ENCODE measurements around the gene EIF4E1B. TPM values are rescaled to one million over a fixed set of nuclear protein-coding genes. Genes with fewer than 3 reads are reported as not detected.

The EIF4E1B gene
- total RNA-seq, 4 donors from 2014 or later, result not detected

GRCh38 chr5:176690911-176691310 lies 60.4 kb downstream of the EIF4E1B start:
- ATAC-seq, result no peak

GRCh38 chr5:176691524-176691923 lies 61.0 kb downstream of the EIF4E1B start:
- Histone ChIP-seq H3K36me3 (no peaks in the 10 kb centered on the region), H3K27ac (no peak overlapping the region), H3K9me3 (peaks cover 0 to 13% (median 0%) of the 10 kb centered on the region in 3 donors), H3K4me3 (no peak overlapping the region), H3K27me3 (peaks cover 81% of the 10 kb centered on the region), H3K4me1 (no peaks in the 10 kb centered on the region)
- TF ChIP-seq POLR2AphosphoS5 (IDR thresholded peaks at IDR 0.05) (no peak), POLR2A (IDR thresholded peaks at IDR 0.05) (no peak), EP300 (IDR thresholded peaks at IDR 0.05) (no peak), CTCF (IDR thresholded peaks at IDR 0.05) (no peak)
- WGBS, 2 donors (ENCODE audit: low coverage in 1 of 2), result no CpG with 5 or more reads among the region's 1 CpG
- ATAC-seq, result no peak

More at GRCh38 chr5:176690911-176691310, 60.4 kb downstream of the EIF4E1B start:
- Histone ChIP-seq H3K4me3 (no peak overlapping the region), H3K4me1 (no peaks in the 10 kb centered on the region), H3K27me3 (peaks cover 75% of the 10 kb centered on the region), H3K27ac (no peak overlapping the region), H3K9me3 (peaks cover 0 to 13% (median 0%) of the 10 kb centered on the region in 3 donors), H3K36me3 (no peaks in the 10 kb centered on the region)
- 72% methylated on average over 6 of the region's 7 CpGs; no CpG with 5 or more reads in 1 of the 2 donors for WGBS, 2 donors (ENCODE audit: low coverage in 1 of 2)
- TF ChIP-seq CTCF (IDR thresholded peaks at IDR 0.05) (no peak), EP300 (IDR thresholded peaks at IDR 0.05) (no peak), POLR2A (IDR thresholded peaks at IDR 0.05) (no peak), POLR2AphosphoS5 (IDR thresholded peaks at IDR 0.05) (no peak)

- Histone ChIP-seq H3K36me3 (no peaks in the 10 kb centered on the region), H3K27ac (no peak overlapping the region), H3K27me3 (peaks cover 89% of the 10 kb centered on the region), H3K4me1 (no peaks in the 10 kb centered on the region), H3K9me3 (peaks cover 0 to 11% (median 0%) of the 10 kb centered on the region in 3 donors), H3K4me3 (no peak overlapping the region)
- no peak for ATAC-seq
- TF ChIP-seq CTCF (IDR thresholded peaks at IDR 0.05) (no peak), EP300 (IDR thresholded peaks at IDR 0.05) (no peak), POLR2AphosphoS5 (IDR thresholded peaks at IDR 0.05) (no peak), POLR2A (IDR thresholded peaks at IDR 0.05) (no peak)
- 50% methylated on average over 3 of the region's 5 CpGs; no CpG with 5 or more reads in 1 of the 2 donors for WGBS, 2 donors (ENCODE audit: low coverage in 1 of 2)
These were observed 61.9 kb downstream of the EIF4E1B start for GRCh38 chr5:176692326-176692725.

- Histone ChIP-seq H3K27me3 (peaks cover 92% of the 10 kb centered on the region), H3K27ac (no peak overlapping the region), H3K4me1 (no peaks in the 10 kb centered on the region), H3K36me3 (no peaks in the 10 kb centered on the region), H3K4me3 (no peak overlapping the region), H3K9me3 (peaks cover 0 to 6% (median 0%) of the 10 kb centered on the region in 3 donors)
- no peak for ATAC-seq
- TF ChIP-seq EP300 (IDR thresholded peaks at IDR 0.05), result no peak
- no peak for TF ChIP-seq CTCF (IDR thresholded peaks at IDR 0.05)
- TF ChIP-seq POLR2AphosphoS5 (IDR thresholded peaks at IDR 0.05), result no peak
- TF ChIP-seq POLR2A (IDR thresholded peaks at IDR 0.05), result no peak
- WGBS, 2 donors (ENCODE audit: low coverage in 1 of 2), result 12 to 14% methylated on average over 5 to 8 of the region's 13 CpGs
These were observed 62.5 kb downstream of the EIF4E1B start for GRCh38 chr5:176692839-176693476.

- no peak for ATAC-seq
- Histone ChIP-seq H3K9me3 (peaks cover 0 to 6% (median 0%) of the 10 kb centered on the region in 3 donors), H3K36me3 (no peaks in the 10 kb centered on the region), H3K27me3 (peaks cover 95% of the 10 kb centered on the region), H3K4me3 (no peak overlapping the region), H3K27ac (no peak overlapping the region), H3K4me1 (no peaks in the 10 kb centered on the region)
- TF ChIP-seq POLR2A (IDR thresholded peaks at IDR 0.05) (no peak), CTCF (IDR thresholded peaks at IDR 0.05) (no peak), POLR2AphosphoS5 (IDR thresholded peaks at IDR 0.05) (no peak), EP300 (IDR thresholded peaks at IDR 0.05) (no peak)
- 12 to 23% methylated on average over 8 to 10 of the region's 13 CpGs for WGBS, 2 donors (ENCODE audit: low coverage in 1 of 2)
These were observed 63.0 kb downstream of the EIF4E1B start for GRCh38 chr5:176693477-176693851.
